K562 (cell line): Measurements from ENCODE around the gene STIM1. TPM values are rescaled to one million over a fixed set of nuclear protein-coding genes. Genes with fewer than 3 reads are reported as not detected.

ENCODE experiments used
- ARID3A ChIP-seq: IDR thresholded peaks from 2 replicates; pipeline ENCODE4 v1.6.1; 2012; ENCODE audit warnings: low read depth, low read length, improper control_type of control experiment, borderline replicate concordance
- DDX20 ChIP-seq: fragments of 450-650 bp; IDR thresholded peaks from 2 replicates; pipeline ENCODE4 v1.6.1; 2016; ENCODE audit warnings: missing genetic modification characterization, low read depth, mild to moderate bottlenecking, missing compliant biosample characterization, moderate library complexity
- MCM5 ChIP-seq: fragments of 450-650 bp; IDR thresholded peaks from 2 replicates; pipeline ENCODE4 v1.6.1; 2016; ENCODE audit warnings: low read depth
- MXI1 ChIP-seq: IDR thresholded peaks from 2 replicates; pipeline ENCODE4 v1.6.1; 2011; ENCODE audit warnings: low read depth, mild to moderate bottlenecking, improper control_type of control experiment, low read length
- NFE2 ChIP-seq: IDR thresholded peaks from 2 replicates; pipeline ENCODE4 v1.6.1; 2014; ENCODE audit warnings: antibody characterized with exemption, low read depth
- RBFOX2 ChIP-seq: fragments of 200-400 bp; formaldehyde crosslinking; IDR thresholded peaks from 2 replicates; pipeline ENCODE4 v1.6.1; 2017; ENCODE audit warnings: low read depth, mild to moderate bottlenecking, low read length, moderate library complexity
- TAF9B ChIP-seq: fragments of 450-650 bp; IDR thresholded peaks from 2 replicates; pipeline ENCODE4 v1.6.1; 2018; ENCODE audit warnings: mild to moderate bottlenecking; ENCODE audit not compliant: partially characterized antibody
- ZFPM2 ChIP-seq: fragments of 250-450 bp; sonication (Bioruptor Pico); IDR thresholded peaks from 2 replicates; pipeline ENCODE4 v1.5.1; 2022; ENCODE audit warnings: mild to moderate bottlenecking
- ZFX ChIP-seq: sonication (generic); formaldehyde crosslinking; IDR thresholded peaks from 2 replicates; pipeline ENCODE4 v1.8.0; 2022; ENCODE audit warnings: mild to moderate bottlenecking, missing genetic modification reagents, moderate library complexity
- ZNF143 ChIP-seq: sonication (generic); formaldehyde crosslinking; IDR thresholded peaks from 2 replicates; pipeline ENCODE4 v1.9.0; 2022; ENCODE audit warnings: mild to moderate bottlenecking, missing genetic modification reagents
- ZNF197 ChIP-seq: fragments of 200-800 bp; sonication (Bioruptor generic); IDR thresholded peaks from 2 replicates; pipeline ENCODE4 v1.6.1; 2016; ENCODE audit warnings: low read depth, missing genetic modification characterization, missing compliant biosample characterization
- ZNF24 ChIP-seq: fragments of 450-650 bp; IDR thresholded peaks from 2 replicates; pipeline ENCODE4 v1.6.1; 2016
- ZNF592 ChIP-seq: fragments of 450-650 bp; IDR thresholded peaks from 2 replicates; pipeline ENCODE4 v1.6.1; 2017; ENCODE audit warnings: antibody characterized with exemption, mild to moderate bottlenecking
- polyA plus RNA-seq, 8 experiments: library from polyadenylated mRNA; depleted of rRNA in 4 of 8; stranded (reverse) in 5 of 8; unstranded in 3 of 8; fragments of >200 nt; fragmentation: Nextera tagmentation in 2 of 8; fragmentation: Illumina TruSeq in 1 of 8; extraction: Ambion mirVana in 2 of 8; extraction: Trizol in 1 of 8; gene quantifications; 2 replicates each; pipeline versions ENCODE4 v1.2.1 to v1.2.3, GENCODE V29; 2011 to 2014; ENCODE audit warnings: inconsistent platforms in 1 of 8, missing spikeins in 1 of 8
- total RNA-seq, 7 experiments: library from RNA; depleted of rRNA in 6 of 7; stranded (reverse); fragments of >200 nt in 6 of 7; fragmentation: Illumina TruSeq in 2 of 7; extraction: Trizol in 2 of 7; gene quantifications; 2 replicates each; pipeline versions ENCODE4 v1.2.1 to v1.2.3, GENCODE V29; 2011 to 2021; ENCODE audit warnings: low replicate concordance in 1 of 7
- TF ChIP-seq, protein P1 (sequence below), 3 experiments: fragments of 200-800 bp in 1 of 3; sonication (Bioruptor generic) in 1 of 3; sonication (generic) in 1 of 3; formaldehyde crosslinking in 1 of 3; IDR thresholded peaks; 2 replicates each; pipeline versions ENCODE4 v1.6.1 to v1.8.0; 2016 to 2022; ENCODE audit warnings: mild to moderate bottlenecking in 2 of 3, missing compliant biosample characterization in 2 of 3, missing genetic modification characterization in 2 of 3, missing genetic modification reagents in 1 of 3
- TF ChIP-seq, protein P2 (sequence below): sonication (generic); formaldehyde crosslinking; IDR thresholded peaks from 2 replicates; pipeline ENCODE4 v1.8.0; 2023; ENCODE audit warnings: missing genetic modification reagents, mild to moderate bottlenecking, borderline replicate concordance

Gene STIM1
- total and polyA plus RNA-seq, 9 of the 15 experiments (the other 6 are each of a cell fraction or from before 2014, with no cell fraction given): 7.7 to 50.5 (median 22.5) TPM

DNA sequence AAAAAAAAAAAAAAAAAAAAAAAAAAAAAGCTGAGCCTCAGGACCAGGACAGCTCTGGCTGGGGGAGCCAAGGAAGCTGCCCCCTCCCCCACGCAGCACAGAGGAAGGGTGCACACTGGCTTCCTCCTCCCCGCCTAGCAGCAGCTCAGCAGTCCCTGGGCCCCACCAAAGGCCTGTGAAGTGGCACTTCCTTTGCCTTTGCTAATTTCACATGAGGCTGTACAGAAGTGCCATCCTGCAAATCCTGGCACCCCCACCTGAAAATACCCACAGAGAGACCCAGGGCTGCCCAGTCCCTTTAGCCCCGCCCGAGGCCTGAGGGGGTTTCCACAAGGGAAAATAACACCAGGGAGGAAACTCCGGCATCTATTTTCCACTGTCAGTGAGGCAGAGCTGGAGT lies 18.6 kb upstream of the STIM1 start (continued):
- TF ChIP-seq ARID3A (no peak), ZNF24 (no peak), MCM5 (no peak), ZNF197 (CRISPR knock-in tag) (no peak), DDX20 (tag) (no peak), ZFX (CRISPR knock-in tag) (no peak), NFE2 (no peak), MXI1 (no peak), TAF9B (no peak), ZNF592 (peak; percentile 26; the same call in 1 of the 2 replicates), ZNF143 (CRISPR knock-in tag) (no peak), RBFOX2 (peak; percentile 42), ZFPM2 (CRISPR knock-in tag) (no peak)
- TF ChIP-seq, protein P1, sequence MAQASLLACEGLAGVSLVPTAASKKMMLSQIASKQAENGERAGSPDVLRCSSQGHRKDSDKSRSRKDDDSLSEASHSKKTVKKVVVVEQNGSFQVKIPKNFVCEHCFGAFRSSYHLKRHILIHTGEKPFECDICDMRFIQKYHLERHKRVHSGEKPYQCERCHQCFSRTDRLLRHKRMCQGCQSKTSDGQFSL (CRISPR knock-in tag; IDR thresholded peaks at IDR 0.05): no peak
- TF ChIP-seq, protein P1 (tag; IDR thresholded peaks at IDR 0.05): 0 out of 4 replicates have a peak, but pooled peaks of 1 of the 2 experiments have one; percentile 13
- TF ChIP-seq, protein P2, sequence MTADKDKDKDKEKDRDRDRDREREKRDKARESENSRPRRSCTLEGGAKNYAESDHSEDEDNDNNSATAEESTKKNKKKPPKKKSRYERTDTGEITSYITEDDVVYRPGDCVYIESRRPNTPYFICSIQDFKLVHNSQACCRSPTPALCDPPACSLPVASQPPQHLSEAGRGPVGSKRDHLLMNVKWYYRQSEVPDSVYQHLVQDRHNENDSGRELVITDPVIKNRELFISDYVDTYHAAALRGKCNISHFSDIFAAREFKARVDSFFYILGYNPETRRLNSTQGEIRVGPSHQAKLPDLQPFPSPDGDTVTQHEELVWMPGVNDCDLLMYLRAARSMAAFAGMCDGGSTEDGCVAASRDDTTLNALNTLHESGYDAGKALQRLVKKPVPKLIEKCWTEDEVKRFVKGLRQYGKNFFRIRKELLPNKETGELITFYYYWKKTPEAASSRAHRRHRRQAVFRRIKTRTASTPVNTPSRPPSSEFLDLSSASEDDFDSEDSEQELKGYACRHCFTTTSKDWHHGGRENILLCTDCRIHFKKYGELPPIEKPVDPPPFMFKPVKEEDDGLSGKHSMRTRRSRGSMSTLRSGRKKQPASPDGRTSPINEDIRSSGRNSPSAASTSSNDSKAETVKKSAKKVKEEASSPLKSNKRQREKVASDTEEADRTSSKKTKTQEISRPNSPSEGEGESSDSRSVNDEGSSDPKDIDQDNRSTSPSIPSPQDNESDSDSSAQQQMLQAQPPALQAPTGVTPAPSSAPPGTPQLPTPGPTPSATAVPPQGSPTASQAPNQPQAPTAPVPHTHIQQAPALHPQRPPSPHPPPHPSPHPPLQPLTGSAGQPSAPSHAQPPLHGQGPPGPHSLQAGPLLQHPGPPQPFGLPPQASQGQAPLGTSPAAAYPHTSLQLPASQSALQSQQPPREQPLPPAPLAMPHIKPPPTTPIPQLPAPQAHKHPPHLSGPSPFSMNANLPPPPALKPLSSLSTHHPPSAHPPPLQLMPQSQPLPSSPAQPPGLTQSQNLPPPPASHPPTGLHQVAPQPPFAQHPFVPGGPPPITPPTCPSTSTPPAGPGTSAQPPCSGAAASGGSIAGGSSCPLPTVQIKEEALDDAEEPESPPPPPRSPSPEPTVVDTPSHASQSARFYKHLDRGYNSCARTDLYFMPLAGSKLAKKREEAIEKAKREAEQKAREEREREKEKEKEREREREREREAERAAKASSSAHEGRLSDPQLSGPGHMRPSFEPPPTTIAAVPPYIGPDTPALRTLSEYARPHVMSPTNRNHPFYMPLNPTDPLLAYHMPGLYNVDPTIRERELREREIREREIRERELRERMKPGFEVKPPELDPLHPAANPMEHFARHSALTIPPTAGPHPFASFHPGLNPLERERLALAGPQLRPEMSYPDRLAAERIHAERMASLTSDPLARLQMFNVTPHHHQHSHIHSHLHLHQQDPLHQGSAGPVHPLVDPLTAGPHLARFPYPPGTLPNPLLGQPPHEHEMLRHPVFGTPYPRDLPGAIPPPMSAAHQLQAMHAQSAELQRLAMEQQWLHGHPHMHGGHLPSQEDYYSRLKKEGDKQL: no peak
